GM04504 (cell line): ENCODE results near the gene KCNIP4.
A peak's percentile ranks its signal among the peaks of the same experiment; 100 is the strongest.

Source experiments
- DNase-seq: peaks from one replicate; pipeline ENCODE4 v3.0.0-alpha.2; 2012; ENCODE audit warnings: low read depth

KCNIP4 gene

DNA sequence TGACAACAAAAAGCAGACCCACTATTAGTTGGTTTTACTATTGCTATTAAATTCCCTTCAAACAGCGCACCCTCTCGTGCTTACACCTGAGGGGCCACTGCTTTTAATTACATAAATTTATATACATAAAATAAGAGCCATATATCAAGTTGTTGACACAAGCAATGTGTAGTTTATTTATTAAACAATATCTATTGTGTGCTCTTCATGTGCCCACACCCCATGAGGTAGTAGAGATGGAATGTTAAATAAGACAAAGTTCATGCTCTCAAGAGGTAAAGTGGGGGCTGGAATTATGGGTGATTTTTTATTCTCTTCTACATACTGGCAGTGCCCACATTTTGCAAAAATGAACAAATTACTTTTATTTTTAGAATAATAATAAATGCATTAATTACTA is 47.3 kb downstream of the KCNIP4 start:
- no peak for DNase-seq

DNA sequence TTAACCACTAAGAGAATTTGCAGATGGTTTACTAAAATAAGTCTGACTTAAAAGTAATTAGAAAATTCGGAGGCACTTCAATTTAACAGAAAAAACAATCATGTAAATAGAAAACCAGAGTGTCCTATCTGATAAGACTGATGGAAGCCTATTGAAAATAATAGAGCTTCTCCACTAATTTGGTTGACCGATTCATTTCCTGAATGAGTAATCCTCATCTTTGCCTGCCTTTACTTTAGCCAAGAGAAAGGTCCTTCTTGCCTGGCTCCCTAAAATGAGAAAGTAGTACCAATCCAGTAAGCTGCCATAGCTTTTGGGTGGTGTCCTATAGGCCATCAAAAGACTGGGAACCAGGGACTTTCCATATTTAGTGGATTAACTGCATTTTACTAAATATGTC is 48.4 kb downstream of the KCNIP4 start:
- no peak for DNase-seq

DNA sequence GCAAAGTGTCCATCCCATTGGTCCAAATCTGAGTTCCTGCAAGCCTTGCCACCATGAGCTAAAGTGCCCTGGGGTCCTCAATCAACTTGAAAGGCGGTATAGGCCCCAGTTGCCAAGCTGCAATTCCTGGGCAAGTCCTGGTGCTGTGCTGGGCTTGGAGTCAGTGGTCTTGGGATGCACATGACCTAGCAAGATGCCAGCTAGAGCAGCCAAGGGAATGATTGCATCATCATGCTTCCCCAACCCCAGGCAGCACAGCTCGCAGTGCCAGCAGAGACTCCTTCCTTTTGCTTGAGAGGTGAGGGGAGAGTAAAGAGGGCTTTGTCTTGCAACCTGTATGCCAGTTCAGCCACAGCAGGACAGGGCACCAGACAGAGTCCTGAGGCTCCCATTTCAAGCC is 50.5 kb downstream of the KCNIP4 start:
- DNase-seq, result no peak

DNA sequence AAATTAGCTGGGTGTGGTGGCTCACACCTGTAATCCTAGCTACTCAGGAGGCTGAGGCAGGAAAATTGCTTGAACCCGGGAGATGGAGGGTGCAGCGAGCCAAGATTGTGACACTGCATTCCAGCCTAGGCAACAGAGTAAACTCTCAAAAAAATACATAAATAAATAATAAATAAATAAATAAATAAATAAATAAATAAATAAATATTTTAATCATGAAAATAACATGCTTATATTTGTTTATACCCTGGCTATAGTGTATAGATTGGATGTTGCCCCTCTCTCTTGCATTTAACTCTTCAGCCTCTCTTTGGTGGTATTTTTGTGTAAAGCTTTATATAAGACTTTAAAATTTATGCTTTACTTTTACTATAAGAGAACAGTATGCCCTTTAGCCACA is 51.8 kb downstream of the KCNIP4 start:
- DNase-seq, result no peak

DNA sequence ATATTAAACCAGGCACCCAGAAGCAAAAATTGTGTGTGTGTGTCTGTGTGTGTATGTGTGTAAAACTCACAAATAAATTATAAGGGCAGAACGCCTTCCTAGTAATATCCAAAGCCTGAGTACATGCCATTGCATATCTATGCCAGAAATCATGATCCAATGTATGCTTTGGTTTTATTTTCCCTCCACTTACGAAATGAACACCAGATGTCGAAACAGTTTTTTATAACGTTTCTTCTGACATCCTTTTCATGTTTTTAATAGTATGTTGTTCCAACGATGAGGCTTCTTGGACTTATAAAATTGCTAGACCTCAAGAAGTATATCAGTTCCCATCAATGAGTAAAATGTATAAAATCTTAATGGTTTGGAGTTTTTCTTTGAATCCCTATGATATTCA is 55.4 kb downstream of the KCNIP4 start:
- no peak for DNase-seq

DNA sequence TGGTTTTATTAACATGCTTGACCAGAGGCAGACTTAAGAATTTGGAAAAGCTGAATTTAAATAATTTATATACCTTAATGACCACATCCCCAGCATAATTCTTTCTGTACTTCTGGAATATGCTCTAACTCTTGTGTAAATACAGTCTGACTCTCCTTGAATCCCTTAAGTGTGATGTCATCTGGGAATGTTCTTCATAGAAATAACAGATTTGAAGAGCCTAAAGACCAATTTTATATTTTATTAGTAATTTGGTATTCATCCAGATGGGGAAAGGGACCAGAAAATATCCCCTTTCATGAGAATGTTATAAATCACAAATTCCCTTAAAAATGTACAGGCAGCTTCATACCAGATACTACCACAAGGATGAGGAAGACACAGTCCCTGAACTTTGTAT is 58.3 kb downstream of the KCNIP4 start:
- DNase-seq, result no peak

DNA sequence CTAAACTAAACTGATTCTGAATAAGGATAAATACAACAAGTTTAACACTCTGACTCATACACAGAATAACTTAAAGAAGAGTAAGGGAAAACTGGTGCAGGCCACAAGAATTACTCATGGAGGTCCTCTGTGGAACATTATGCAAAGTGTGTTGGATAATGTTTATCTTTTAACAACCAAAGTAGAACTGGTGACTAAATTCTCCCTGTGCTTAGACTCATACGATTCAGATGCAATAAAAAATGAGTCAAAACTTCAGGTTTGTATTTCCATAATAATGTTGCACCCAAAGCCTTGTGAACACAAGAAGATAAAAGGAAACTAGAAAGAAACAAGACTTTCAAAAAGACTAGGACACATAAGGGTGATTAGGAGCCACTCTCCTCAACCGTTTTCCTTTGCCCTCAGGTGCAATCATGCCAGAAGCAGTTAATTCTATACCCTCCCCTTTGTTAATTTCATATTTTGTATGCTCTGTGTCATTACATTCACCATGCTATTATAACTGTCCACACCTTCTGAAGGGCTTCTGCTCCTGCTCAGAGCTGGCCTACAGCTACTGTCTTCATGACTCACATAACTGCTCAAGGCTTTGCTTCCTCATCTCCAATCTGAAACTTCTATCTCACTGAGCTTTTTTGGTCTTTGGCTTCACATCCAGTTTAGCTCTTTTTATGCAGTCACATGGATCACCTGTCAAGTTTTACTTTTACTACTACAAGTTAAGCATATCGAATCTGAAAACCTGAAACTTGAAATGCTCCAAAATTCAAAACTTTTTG is 60.2 kb downstream of the KCNIP4 start:
- DNase-seq, result peak; percentile 76

DNA sequence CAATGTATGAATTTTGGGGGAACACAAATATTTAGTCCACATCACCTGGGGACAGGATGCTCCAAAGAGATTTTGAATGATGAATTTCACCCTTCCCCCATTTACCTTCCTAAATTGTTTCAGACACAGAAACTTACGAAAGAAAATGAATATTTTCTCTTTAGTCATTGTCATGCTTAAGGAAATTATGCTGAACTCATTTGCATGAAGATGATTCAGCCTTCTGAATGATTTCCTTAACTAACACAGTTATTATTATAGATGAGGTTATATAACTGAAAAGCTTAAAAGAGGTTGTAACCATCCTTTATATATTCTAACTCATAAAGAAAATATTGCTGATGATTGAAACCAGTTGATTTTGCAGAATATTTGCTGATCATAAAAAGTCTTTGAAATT is 61.1 kb downstream of the KCNIP4 start:
- no peak for DNase-seq

DNA sequence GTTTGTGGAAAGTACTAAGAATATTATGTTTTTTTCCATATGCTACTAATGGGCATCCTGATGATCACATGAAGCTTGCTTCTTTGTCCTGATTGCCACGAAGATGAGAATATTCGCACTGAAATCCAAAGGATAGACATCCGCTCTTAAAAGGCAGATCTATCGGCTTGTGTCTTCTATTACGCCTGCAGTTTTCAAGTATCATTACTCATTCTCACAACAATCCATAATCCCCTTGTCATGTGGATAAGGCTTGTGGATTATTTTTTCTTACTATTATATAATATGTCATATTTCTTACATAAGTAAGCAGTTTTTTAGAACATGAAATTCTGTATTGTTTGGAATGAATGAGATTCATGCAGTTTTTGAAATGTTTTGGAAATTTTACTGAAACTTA is 62.8 kb downstream of the KCNIP4 start:
- no peak for DNase-seq

DNA sequence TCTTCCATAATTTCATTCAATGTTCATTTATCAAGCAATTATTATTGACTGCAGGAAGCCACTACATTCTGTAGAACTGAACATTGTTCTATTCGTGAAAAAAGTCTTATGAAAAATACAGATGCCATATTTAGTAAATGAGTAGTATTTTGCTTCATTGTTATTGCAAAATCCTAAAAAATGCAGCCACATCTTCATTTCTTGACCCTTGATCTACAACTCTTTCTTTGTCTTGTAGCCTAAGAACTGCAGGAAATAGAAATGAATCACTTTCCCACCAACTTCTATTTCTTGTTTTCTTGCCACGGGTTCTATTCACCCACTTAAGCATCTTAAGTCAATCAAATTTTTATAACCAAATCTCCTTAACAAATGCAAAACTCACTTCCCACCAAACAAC is 63.3 kb downstream of the KCNIP4 start:
- peak; percentile 48 for DNase-seq

DNA sequence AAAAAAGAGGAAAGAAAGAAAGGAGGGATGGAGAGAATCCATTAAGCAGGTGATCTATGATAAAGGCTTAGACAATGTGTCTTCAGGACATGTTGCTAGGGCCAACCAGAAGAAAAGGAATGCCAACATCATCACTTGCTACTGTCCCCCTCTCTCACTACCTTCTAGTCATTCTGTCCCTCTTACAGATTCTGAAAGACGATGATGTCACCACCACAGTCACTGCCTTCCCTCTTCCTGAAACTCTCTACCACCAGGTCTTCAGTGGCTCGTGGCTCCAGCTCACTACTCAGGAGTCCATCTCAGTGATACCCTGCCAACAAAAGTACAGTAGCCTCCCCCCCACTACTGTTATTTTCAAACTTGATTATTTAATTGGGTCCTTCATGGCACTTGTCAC is 64.0 kb downstream of the KCNIP4 start:
- no peak for DNase-seq

DNA sequence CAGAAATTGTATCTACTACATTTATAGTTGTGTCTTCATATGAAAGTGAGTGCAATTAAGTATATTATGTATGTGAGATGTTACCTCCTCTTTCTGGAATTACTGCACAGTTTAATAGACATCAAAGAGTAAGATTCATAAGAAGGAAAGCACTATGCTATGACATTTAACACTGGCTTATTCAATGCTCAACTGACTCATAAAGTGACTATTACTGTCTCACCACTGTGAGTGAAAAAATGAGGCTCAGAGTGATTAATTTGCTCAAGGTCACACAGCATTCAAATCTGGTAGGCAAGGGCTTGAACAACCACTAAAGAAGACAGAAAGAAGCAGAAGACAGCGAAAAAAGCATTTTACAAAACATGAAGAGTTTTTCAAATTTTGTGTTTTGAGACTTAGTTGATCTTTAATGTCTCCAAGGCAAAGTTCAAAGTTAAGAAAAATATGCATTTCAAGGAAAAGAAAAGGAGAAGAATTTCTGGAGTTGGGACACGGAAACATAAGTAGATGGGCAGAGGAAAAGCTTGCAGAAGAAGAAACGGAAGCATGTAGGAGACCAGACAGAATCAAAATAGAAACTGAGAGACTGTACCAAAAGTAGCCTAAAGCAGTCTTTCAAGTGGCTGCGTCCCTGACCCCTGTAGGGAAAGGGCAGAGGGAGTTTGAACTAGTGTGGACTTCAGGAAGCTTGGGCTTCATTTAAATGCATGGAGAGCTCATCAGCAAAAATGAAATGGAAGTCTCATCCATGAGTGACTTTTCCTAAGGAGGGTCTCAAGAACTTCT is 66.3 kb downstream of the KCNIP4 start:
- no peak for DNase-seq

DNA sequence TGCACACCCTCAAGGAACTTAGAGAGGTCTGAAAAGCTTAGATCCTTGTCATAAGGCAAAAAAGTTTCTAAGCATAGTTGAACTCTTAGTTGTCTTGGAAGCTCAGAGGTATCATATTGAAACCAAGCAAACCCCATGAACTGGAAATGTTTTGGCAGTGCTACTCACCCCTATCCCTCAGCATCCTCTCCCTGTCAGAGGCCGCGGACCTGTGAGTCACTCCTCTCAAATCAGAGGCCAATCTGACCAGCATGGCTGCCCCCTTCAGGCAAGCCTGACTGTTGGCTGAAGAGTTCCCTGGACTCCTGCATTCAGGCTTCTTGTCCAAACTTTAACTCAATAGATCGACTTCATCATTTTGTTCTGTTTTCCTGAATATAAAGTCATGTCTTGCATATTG is 69.4 kb downstream of the KCNIP4 start:
- no peak for DNase-seq

DNA sequence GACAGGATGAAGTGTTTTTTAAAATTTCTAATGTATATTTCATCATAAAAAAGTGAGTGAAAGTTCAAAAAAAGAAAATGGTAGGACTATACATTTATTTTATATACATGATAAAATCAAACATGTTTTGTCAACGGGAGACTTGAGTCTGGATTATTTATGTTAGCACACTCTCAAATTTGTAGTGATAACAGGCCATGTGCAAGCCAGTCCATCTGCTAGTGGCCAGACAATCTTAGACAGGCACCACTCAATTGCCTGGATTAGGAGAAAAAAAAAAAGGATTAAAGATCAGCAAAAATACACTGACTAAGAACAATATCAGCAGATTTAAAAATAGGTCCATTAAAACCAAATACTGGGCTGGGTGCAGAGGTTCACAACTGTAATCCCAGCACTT is 71.9 kb downstream of the KCNIP4 start:
- no peak for DNase-seq

DNA sequence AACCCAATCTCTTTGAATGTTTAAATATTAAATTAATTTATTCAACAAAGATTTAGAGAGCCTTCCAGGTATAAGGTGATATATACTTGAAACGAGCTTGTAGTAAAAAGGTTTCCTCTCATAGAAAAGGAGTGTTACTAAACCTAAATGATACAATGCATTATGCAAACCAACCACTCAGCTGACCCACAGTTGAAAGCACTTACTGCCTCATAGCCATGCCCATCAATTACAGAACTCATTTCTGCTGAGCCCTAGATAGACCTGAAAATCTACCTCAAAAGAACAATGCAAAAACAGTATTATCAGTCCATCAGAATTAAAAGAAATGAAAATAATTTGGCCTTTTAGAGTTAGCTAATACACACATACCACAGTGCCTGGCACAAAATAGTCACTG is 75.4 kb downstream of the KCNIP4 start:
- DNase-seq, result no peak

DNA sequence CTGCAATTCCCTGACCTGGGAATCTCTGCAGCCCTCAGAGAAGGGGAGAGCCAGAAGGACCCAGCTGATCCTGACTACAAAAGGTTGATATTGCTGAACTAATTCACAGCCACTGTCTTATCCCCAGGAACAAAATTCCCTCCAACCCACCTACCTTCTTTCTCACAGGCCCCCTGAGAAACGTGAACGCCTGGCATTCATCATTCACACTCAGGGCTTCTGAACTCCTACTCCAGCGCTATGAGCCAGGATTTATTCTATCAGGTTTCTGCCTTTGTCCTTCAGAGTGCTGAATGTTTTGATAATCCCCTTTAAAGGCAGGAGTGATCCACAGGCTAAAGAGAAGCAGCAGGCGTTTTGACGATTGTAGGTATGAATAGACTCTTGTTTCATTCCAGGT is 76.5 kb downstream of the KCNIP4 start:
- DNase-seq, result no peak

DNA sequence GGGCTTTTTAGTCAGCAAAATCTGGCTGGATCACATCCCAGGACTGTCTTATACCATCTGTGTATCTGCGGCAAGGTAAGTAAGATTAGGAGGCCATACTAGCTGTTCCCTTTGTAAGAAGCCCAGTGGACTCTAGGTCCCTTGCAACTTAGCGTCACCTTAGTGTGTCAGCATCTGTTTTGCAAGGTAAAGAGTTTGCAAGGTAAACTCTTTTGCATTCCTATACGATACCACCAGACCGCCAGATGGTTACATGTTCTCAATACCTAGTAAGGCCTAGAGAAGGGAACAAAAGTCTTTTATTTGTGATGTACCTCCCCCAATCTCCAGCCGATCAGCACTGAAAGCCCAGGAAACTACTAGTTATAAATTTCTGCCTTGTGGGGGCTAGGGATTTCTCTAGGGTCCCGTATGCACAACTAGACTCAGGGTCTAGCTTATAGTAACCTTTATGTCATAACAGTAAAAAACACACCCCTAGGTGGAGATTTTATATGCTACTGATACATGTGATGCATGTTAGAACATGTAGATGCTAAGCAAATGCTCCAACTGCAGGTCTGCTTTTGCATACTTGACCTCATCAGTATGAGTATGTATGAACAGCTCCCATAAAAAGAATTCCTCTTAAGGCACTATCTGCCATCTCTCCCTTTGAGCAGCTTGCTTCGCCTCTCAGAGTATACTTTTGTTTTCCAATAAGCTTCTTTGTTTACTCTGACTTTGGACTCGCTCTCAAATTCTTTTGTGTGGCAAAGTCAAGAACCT is 78.4 kb downstream of the KCNIP4 start:
- no peak for DNase-seq

DNA sequence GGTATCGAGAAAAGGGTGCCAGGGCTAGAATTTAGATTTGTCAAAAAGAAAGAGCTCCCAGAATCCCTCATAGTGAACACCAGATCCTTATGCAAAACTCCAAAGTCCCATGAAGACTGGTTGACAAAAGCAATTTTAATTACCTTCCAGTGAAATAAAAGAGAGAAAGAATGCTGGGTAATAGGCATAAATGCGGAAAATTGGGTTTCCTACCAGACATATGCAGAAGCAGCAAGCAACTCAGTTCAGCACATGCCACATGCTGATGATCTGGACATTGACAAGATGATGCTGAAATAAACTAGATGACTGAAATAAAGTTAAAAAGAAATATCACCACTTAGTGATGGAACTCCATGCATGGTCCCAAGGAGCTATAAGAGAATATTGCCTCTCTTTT is 83.9 kb downstream of the KCNIP4 start:
- no peak for DNase-seq

DNA sequence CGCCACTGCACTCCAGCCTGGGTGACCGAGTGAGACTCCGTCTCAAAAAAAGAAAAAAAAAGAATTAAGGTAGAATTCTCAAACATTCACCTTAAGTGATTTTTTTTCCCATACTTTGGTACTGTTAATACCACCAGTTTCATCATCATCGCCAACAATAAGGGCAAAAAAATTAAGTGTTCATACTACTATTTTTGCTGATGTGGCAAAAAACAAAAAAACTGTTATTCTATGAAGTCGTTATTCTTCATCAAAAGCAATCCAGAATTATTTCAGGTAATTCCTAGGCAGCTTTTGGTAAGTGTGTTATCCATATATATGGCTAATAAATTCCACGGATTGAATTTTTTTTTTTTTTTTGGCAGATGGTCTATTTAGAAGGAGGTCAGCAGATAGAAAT is 85.7 kb downstream of the KCNIP4 start:
- DNase-seq, result no peak

DNA sequence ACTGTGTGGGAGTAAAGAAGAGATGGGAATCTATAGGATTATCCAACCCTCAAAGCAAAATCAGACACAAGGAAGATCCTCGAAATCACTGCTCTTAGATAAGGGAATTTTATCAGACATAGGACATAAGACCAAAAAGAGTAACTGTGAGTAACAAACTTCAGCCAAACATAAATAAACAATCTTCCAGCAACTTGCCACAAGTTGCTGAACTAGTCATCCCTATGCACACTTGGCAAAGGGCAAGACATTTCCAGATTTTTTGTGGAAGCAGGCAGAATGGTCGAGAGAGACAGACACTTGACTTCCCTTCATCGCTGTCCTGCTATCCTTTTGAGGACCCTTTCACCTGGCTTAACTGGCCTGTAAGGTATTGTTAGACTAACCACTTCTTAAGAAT is 89.6 kb downstream of the KCNIP4 start:
- no peak for DNase-seq

DNA sequence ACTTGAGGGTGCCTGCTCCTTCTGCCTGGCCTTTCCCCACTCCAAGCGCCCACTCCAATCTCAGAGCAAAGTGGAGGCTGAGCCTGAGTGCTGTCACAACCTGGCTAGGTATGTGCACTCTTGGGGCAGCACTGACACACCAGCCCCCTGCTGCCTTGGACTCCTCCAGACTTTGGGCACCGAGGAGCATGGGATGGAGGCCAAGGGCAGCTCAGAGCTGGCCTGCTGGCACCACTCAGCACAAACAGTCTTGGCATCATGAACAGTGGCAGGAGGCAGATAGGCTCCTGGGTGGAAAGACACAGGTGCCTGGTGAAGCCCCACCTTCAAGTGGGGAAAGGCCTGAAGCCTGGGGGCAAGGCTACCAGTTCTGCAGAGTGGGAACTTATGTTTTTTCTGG is 91.8 kb downstream of the KCNIP4 start:
- DNase-seq, result no peak

DNA sequence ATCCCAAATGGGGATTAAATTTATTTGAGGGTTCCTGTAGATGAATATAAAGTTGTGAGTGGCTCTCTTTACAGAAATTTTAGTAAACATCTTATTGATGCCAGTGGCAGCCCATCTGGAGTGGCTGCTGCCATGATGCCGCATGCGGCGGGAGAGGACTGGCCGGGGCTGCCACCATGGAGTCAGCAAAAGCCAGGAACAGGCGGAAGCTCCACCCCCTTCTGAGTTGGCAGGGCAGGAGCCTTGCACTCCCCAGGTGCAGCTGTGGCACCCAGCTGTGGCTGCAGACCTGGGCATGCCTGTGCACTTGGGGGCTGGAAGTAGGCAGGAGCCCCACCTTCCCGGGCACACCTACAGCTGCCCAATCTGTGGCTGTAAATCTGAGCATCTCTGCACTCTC is 92.3 kb downstream of the KCNIP4 start:
- DNase-seq, result no peak

DNA sequence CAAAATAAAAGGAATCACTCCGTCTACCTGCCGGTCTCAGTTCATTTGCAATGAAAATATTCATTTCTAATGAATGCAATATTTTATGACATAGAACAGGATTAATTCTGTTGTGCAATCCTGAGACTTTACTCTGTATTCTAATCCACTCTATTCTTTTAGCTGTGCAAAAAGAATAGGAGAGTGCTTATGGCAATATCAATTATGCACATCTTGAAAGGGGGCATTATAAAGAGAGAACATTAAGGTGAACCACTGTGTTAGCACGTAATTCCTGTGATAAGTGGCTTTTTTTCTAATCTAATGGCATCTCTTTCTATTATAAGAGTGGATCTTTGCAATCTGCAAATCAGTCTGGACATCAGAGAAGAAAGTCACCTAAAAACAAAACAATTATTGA is 99.5 kb downstream of the KCNIP4 start:
- DNase-seq, result no peak
